NCI-H187 (cell line): Measurements from ENCODE around the gene SMC1B.
"Not testable (repeated sequence)": the region's sequence is repeated elsewhere in the genome, so short reads cannot be mapped to it uniquely, and the experiment has no call there.

Source experiments
- DNase-seq, 2 experiments: peaks; one replicate each; lab custom pipeline; 2025; lab: John Stamatoyannopoulos, UW

Gene SMC1B

GRCh38 chr22:45442116-45442515, 28.7 kb upstream of the SMC1B start:
- no peak for DNase-seq

- no peak for DNase-seq
Observed at GRCh38 chr22:45441138-45441537, 27.7 kb upstream of the SMC1B start.

- not testable (repeated sequence) for DNase-seq
Observed at GRCh38 chr22:45440688-45441087, 27.3 kb upstream of the SMC1B start.

- no peak for DNase-seq
Observed at GRCh38 chr22:45438336-45438735, 24.9 kb upstream of the SMC1B start.

GRCh38 chr22:45436871-45437517, 23.6 kb upstream of the SMC1B start:
- DNase-seq = not testable (repeated sequence)

- peak; percentile 2 to 25 for DNase-seq
Observed at GRCh38 chr22:45435544-45436139, 22.2 kb upstream of the SMC1B start.

GRCh38 chr22:45434981-45435380, 21.6 kb upstream of the SMC1B start:
- DNase-seq = no peak

- no peak for DNase-seq
Observed at GRCh38 chr22:45430871-45431270, 17.5 kb upstream of the SMC1B start.

GRCh38 chr22:45429981-45430775, 16.8 kb upstream of the SMC1B start:
- no peak for DNase-seq

- no peak for DNase-seq
Observed at GRCh38 chr22:45429424-45429823, 16.0 kb upstream of the SMC1B start.

- DNase-seq = no peak
Observed at GRCh38 chr22:45428391-45429385, 15.3 kb upstream of the SMC1B start.

GRCh38 chr22:45427114-45427513, 13.7 kb upstream of the SMC1B start:
- no peak for DNase-seq

- DNase-seq = no peak
Observed at GRCh38 chr22:45426387-45426786, 13.0 kb upstream of the SMC1B start.

- DNase-seq = no peak
Observed at GRCh38 chr22:45425531-45426265, 12.3 kb upstream of the SMC1B start.

- DNase-seq = no peak
Observed at GRCh38 chr22:45425101-45425500, 11.7 kb upstream of the SMC1B start.

- no peak for DNase-seq
Observed at GRCh38 chr22:45424241-45424731, 10.9 kb upstream of the SMC1B start.

- no peak for DNase-seq
Observed at GRCh38 chr22:45423524-45423923, 10.1 kb upstream of the SMC1B start.

GRCh38 chr22:45422237-45422983, 9.0 kb upstream of the SMC1B start:
- no peak for DNase-seq

GRCh38 chr22:45421349-45422055, 8.1 kb upstream of the SMC1B start:
- DNase-seq = no peak

GRCh38 chr22:45420539-45420938, 7.1 kb upstream of the SMC1B start:
- DNase-seq = no peak
